ENCODE data around the gene CCDC88B. TPM values are rescaled to one million over a fixed set of nuclear protein-coding genes. Genes with fewer than 3 reads are reported as not detected.
A peak's percentile ranks its signal among the peaks of the same experiment; 100 is the strongest.

CCDC88B gene
- total and polyA plus RNA-seq, 5 donors from 2014 or later = 7.4 to 144 (median 10.2) TPM

DNA sequence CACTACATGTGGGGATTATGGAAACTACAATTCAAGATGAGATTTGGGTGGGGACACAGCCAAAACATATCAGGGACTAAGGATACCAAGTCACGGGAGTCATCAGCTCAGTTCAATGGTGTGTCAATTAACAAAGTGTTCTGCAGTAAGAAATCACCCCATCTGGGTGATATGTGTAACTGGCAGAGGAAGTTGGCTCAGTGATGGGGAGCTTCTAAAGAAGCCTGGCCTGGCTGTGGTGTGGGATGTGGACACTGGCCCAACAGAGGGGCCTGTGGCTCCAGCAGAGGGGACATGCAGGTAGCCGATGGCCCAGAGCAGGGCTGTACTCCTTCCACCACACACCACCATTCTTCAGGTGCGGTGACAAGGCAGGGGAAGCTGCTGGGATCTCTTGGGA, 50.6 kb downstream of the CCDC88B start:
- Histone ChIP-seq H3K4me3 (ENCODE audit: low read depth, low read length) (no peak overlapping the region), H3K27me3 (ENCODE audit: control insufficient read depth, insufficient read depth, low read length) (no peaks in the 10 kb centered on the region), H3K27ac (ENCODE audit: insufficient read depth, low read length, poor library complexity, severe bottlenecking) (no peak overlapping the region), H3K4me1 (ENCODE audit: control insufficient read depth, insufficient read depth, low read length, poor library complexity, severe bottlenecking) (peaks cover 4% of the 10 kb centered on the region), H3K9me3 (ENCODE audit: control insufficient read depth in 2 of 2, low read length in 2 of 2) (no peaks in the 10 kb centered on the region), H3K36me3 (ENCODE audit: control insufficient read depth, insufficient read depth, low read length) (no peaks in the 10 kb centered on the region)
- ATAC-seq (ENCODE audit: low read depth in 2 of 2) = no peak
- Mint-ChIP-seq H3K27me3 (peaks cover 18% of the 10 kb centered on the region), H3K4me3 (peak overlapping the region in 1 of 4 donors; percentile 46), H3K36me3 (no peaks in the 10 kb centered on the region), H3K9me3 (peaks cover 0 to 2% (median 0%) of the 10 kb centered on the region in 7 donors), H3K27ac (peak overlapping the region in 1 of 3 donors; percentile 36), H3K4me1 (peaks cover 0 to 17% (median 3%) of the 10 kb centered on the region in 4 donors)
- DNase-seq = no peak

DNA sequence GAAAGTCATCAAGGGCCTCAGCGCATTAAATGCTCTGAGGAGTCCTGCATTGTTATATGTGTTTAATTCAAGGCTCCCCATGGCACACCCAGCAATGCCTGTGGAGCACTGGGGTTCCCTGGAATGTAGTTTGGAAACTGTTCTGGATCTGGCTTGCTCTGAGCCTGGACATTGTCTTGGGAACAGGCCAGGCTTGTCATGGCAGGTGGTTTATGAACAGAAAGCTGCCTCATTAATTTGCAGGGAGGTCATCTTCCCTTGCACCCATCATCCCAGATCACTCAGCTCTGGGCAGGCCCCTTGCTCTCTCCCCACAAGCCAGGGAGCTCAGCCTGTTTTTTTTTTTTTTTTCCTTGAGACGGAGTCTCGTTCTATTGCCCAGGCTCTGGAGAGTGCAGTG, 51.8 kb downstream of the CCDC88B start:
- Histone ChIP-seq H3K36me3 (ENCODE audit: control insufficient read depth, insufficient read depth, low read length) (no peaks in the 10 kb centered on the region), H3K4me1 (ENCODE audit: control insufficient read depth, insufficient read depth, low read length, poor library complexity, severe bottlenecking) (peaks cover 4% of the 10 kb centered on the region), H3K27ac (ENCODE audit: insufficient read depth, low read length, poor library complexity, severe bottlenecking) (no peak overlapping the region), H3K27me3 (ENCODE audit: control insufficient read depth, insufficient read depth, low read length) (no peaks in the 10 kb centered on the region), H3K9me3 (ENCODE audit: control insufficient read depth in 2 of 2, low read length in 2 of 2) (no peaks in the 10 kb centered on the region), H3K4me3 (ENCODE audit: low read depth, low read length) (no peak overlapping the region)
- Mint-ChIP-seq H3K27ac (peak overlapping the region in 1 of 3 donors; percentile 26), H3K27me3 (peaks cover 18% of the 10 kb centered on the region), H3K4me1 (peaks cover 0 to 13% (median 3%) of the 10 kb centered on the region in 4 donors), H3K4me3 (no peak overlapping the region), H3K36me3 (no peaks in the 10 kb centered on the region), H3K9me3 (peaks cover 0 to 2% (median 0%) of the 10 kb centered on the region in 7 donors)
- DNase-seq = no peak
- ATAC-seq (ENCODE audit: low read depth in 2 of 2) = no peak

DNA sequence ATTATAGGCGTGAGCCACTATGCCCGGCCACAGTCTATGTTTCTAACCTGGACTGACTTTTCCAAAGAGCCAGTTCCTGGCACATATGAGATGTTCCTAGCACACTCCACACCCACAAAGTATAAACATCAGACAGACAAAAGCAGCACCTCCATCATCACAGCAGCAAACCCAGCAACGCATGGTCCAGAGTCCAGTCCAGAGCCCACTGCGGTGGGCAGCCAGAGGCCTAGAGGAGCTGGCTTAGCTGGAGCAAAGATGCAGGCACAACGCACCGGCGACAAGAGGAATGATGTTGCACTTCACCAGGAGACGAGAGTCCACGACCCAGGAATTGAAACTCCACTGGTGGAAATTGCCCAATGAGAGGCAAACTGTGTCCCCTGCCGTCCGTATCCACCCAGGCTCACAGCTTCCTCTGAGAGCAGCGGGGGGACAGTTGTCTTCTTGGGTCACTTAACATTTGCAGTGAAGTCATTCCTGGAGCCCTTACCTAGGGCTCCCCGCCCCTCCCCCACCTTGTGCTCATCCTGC, 55.6 kb downstream of the CCDC88B start:
- ATAC-seq (ENCODE audit: low read depth in 2 of 2) = no peak
- no peak overlapping the region for H3K4me3 ChIP-seq (ENCODE audit: low read depth, low read length)
- no peaks in the 10 kb centered on the region for H3K9me3 ChIP-seq (ENCODE audit: control insufficient read depth in 2 of 2, low read length in 2 of 2)
- DNase-seq = no peak
- no peaks in the 10 kb centered on the region for H3K36me3 ChIP-seq (ENCODE audit: control insufficient read depth, insufficient read depth, low read length)
- Mint-ChIP-seq H3K9me3 (peaks cover 0 to 2% (median 0%) of the 10 kb centered on the region in 7 donors), H3K4me3 (no peak overlapping the region), H3K4me1 (peaks cover 0 to 9% (median under 1%) of the 10 kb centered on the region in 4 donors), H3K27ac (peak overlapping the region in 1 of 3 donors; percentile 42), H3K27me3 (peaks cover 34% of the 10 kb centered on the region), H3K36me3 (no peaks in the 10 kb centered on the region)
- no peaks in the 10 kb centered on the region for H3K27me3 ChIP-seq (ENCODE audit: control insufficient read depth, insufficient read depth, low read length)
- no peak overlapping the region for H3K27ac ChIP-seq (ENCODE audit: insufficient read depth, low read length, poor library complexity, severe bottlenecking)
- peaks cover 4% of the 10 kb centered on the region for H3K4me1 ChIP-seq (ENCODE audit: control insufficient read depth, insufficient read depth, low read length, poor library complexity, severe bottlenecking)

DNA sequence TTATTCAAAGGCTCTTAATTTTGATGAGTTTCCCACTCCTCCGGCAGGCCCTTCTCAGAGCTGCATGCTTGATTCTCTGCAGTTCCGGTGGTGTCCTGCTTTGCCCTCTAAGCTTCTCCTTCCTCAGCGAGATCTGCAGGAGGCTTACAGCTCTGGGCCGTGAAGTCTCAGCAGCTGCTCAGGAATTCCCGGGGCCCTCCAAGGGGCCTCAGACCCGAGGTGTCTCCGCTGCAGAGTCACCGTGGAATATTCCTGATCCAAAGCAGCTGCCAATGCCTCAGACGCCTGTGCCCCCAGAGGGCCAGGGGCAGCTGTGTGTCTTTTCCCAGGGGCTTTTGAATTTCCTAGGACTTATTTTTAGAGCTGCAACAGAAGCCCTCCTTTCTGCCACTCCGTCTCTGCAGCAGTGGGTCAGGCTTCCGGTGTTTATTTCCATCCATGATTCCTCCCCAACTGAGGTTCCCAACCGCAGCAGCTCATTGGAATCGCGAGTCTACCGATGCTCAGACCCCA, 56.1 kb downstream of the CCDC88B start:
- Mint-ChIP-seq H3K4me1 (peaks cover 0 to 5% (median 0%) of the 10 kb centered on the region in 4 donors), H3K27me3 (peaks cover 31% of the 10 kb centered on the region), H3K27ac (peak overlapping the region in 1 of 3 donors; percentile 42), H3K36me3 (no peaks in the 10 kb centered on the region), H3K4me3 (no peak overlapping the region), H3K9me3 (peaks cover 0 to 2% (median 0%) of the 10 kb centered on the region in 7 donors)
- no peaks in the 10 kb centered on the region for H3K9me3 ChIP-seq (ENCODE audit: control insufficient read depth in 2 of 2, low read length in 2 of 2)
- no peak overlapping the region for H3K4me3 ChIP-seq (ENCODE audit: low read depth, low read length)
- H3K36me3 ChIP-seq (ENCODE audit: control insufficient read depth, insufficient read depth, low read length) = no peaks in the 10 kb centered on the region
- no peaks in the 10 kb centered on the region for H3K27me3 ChIP-seq (ENCODE audit: control insufficient read depth, insufficient read depth, low read length)
- ATAC-seq (ENCODE audit: low read depth in 2 of 2) (no peak), DNase-seq (no peak)
- peaks cover 4% of the 10 kb centered on the region for H3K4me1 ChIP-seq (ENCODE audit: control insufficient read depth, insufficient read depth, low read length, poor library complexity, severe bottlenecking)
- H3K27ac ChIP-seq (ENCODE audit: insufficient read depth, low read length, poor library complexity, severe bottlenecking) = no peak overlapping the region

DNA sequence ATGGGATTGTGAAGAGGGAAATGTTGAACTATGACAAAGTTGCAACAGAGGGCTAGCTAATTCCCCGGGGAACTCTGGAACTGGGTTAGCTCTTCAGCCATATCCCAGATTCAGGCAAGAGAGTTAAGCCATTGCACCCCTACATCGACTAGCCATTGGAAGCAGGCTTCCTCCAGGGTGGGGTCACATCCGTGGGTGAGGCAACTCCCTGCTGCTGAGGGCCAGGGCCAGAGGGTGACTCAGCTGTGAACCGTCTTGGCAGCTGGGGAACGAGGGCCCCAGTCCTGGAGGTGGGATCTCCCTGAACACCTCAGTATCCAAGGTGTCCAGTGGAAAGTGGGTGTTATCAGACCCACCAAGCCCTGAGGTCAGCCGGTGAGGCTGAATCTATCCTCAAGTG, 60.1 kb downstream of the CCDC88B start:
- H3K4me3 Mint-ChIP-seq = no peak overlapping the region
- Histone ChIP-seq H3K36me3 (ENCODE audit: control insufficient read depth, insufficient read depth, low read length) (no peaks in the 10 kb centered on the region), H3K27me3 (ENCODE audit: control insufficient read depth, insufficient read depth, low read length) (no peaks in the 10 kb centered on the region), H3K9me3 (ENCODE audit: control insufficient read depth in 2 of 2, low read length in 2 of 2) (no peaks in the 10 kb centered on the region), H3K27ac (ENCODE audit: insufficient read depth, low read length, poor library complexity, severe bottlenecking) (no peak overlapping the region), H3K4me3 (ENCODE audit: low read depth, low read length) (no peak overlapping the region), H3K4me1 (ENCODE audit: control insufficient read depth, insufficient read depth, low read length, poor library complexity, severe bottlenecking) (no peaks in the 10 kb centered on the region)
- no peak for DNase-seq
- no peak for ATAC-seq (ENCODE audit: low read depth in 2 of 2)
- peaks cover 0 to 2% (median 0%) of the 10 kb centered on the region in 7 donors for H3K9me3 Mint-ChIP-seq
- H3K27ac Mint-ChIP-seq = no peak overlapping the region
- peaks cover 5% of the 10 kb centered on the region for H3K36me3 Mint-ChIP-seq
- H3K4me1 Mint-ChIP-seq = no peaks in the 10 kb centered on the region
- peaks cover 27% of the 10 kb centered on the region for H3K27me3 Mint-ChIP-seq

DNA sequence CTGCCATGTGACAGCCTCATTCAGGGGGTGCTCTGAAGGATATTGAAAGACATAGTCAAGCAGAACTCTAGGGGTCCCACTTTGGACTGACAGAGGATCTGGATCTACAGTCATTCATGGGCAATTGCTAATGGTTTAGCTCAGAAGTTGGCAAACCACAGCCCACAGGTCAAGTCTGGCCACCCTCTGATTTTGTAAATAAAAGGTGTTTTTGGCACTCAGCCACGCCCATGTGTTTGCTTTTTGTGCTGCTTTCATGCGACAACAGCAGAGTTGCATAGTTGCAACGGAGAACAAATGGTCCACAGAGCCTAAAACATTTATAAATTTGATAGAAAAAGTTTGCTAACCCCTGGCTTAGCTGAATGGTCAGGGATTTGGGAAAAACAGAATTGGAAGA, 60.7 kb downstream of the CCDC88B start:
- Mint-ChIP-seq H3K4me1 (no peaks in the 10 kb centered on the region), H3K36me3 (peaks cover 5% of the 10 kb centered on the region), H3K27me3 (peaks cover 23% of the 10 kb centered on the region), H3K4me3 (no peak overlapping the region), H3K9me3 (peaks cover 0 to 2% (median 0%) of the 10 kb centered on the region in 7 donors), H3K27ac (no peak overlapping the region)
- Histone ChIP-seq H3K27me3 (ENCODE audit: control insufficient read depth, insufficient read depth, low read length) (no peaks in the 10 kb centered on the region), H3K27ac (ENCODE audit: insufficient read depth, low read length, poor library complexity, severe bottlenecking) (no peak overlapping the region), H3K4me1 (ENCODE audit: control insufficient read depth, insufficient read depth, low read length, poor library complexity, severe bottlenecking) (no peaks in the 10 kb centered on the region), H3K36me3 (ENCODE audit: control insufficient read depth, insufficient read depth, low read length) (no peaks in the 10 kb centered on the region), H3K9me3 (ENCODE audit: control insufficient read depth in 2 of 2, low read length in 2 of 2) (no peaks in the 10 kb centered on the region), H3K4me3 (ENCODE audit: low read depth, low read length) (no peak overlapping the region)
- DNase-seq (no peak), ATAC-seq (ENCODE audit: low read depth in 2 of 2) (no peak)

DNA sequence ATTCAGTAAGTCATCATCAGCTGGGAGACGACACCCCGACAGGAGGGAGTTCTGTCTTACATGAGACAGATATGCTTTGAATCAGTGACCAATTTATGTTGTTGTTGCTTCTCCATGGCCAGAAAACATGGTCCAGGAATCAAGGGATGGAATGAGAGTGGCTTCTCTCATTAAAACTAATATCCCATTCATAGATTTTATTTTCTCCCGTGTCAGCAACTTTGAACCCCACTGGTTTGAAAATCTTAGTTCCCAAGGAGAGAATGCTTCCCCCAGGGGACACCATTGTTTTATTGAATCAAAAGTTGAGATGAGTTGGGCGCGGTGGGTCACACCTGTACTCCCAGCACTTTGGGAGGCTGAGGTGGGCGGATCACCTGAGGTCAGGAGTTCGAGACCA, 61.8 kb downstream of the CCDC88B start:
- H3K27ac Mint-ChIP-seq = no peak overlapping the region
- Histone ChIP-seq H3K36me3 (ENCODE audit: control insufficient read depth, insufficient read depth, low read length) (no peaks in the 10 kb centered on the region), H3K4me3 (ENCODE audit: low read depth, low read length) (no peak overlapping the region), H3K9me3 (ENCODE audit: control insufficient read depth in 2 of 2, low read length in 2 of 2) (no peaks in the 10 kb centered on the region), H3K4me1 (ENCODE audit: control insufficient read depth, insufficient read depth, low read length, poor library complexity, severe bottlenecking) (no peaks in the 10 kb centered on the region), H3K27ac (ENCODE audit: insufficient read depth, low read length, poor library complexity, severe bottlenecking) (no peak overlapping the region), H3K27me3 (ENCODE audit: control insufficient read depth, insufficient read depth, low read length) (no peaks in the 10 kb centered on the region)
- no peak for DNase-seq
- H3K9me3 Mint-ChIP-seq = peaks cover 0 to 2% (median 0%) of the 10 kb centered on the region in 7 donors
- no peak overlapping the region for H3K4me3 Mint-ChIP-seq
- H3K36me3 Mint-ChIP-seq = peaks cover 5% of the 10 kb centered on the region
- ATAC-seq (ENCODE audit: low read depth in 2 of 2) = no peak
- H3K27me3 Mint-ChIP-seq = peaks cover 23% of the 10 kb centered on the region
- no peaks in the 10 kb centered on the region for H3K4me1 Mint-ChIP-seq

DNA sequence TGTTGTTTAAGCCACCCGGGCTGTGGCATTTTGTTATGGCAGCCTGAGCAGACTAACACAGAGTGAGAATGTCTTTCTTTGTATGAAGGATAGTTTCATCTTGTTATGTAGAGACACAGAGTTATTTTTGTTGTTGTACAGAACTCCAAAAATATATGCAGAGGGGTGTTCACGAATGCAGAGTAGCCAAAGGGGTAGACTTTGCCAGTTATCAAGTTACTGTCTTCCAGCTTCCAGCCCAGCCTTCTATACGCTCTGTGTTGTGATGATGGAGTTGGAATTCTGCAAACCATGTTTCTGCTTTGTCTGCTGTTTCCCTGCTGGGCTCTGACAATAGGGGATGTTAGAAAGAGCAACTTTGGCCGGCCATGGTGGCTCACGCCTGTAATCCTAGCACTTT, 63.1 kb downstream of the CCDC88B start:
- Mint-ChIP-seq H3K4me3 (peak overlapping the region in 1 of 4 donors; percentile 7), H3K27ac (no peak overlapping the region), H3K36me3 (peaks cover 5% of the 10 kb centered on the region), H3K27me3 (peaks cover 19% of the 10 kb centered on the region), H3K9me3 (peaks cover 0 to 2% (median 0%) of the 10 kb centered on the region in 7 donors), H3K4me1 (no peaks in the 10 kb centered on the region)
- Histone ChIP-seq H3K27ac (ENCODE audit: insufficient read depth, low read length, poor library complexity, severe bottlenecking) (no peak overlapping the region), H3K4me3 (ENCODE audit: low read depth, low read length) (no peak overlapping the region), H3K36me3 (ENCODE audit: control insufficient read depth, insufficient read depth, low read length) (no peaks in the 10 kb centered on the region), H3K27me3 (ENCODE audit: control insufficient read depth, insufficient read depth, low read length) (no peaks in the 10 kb centered on the region), H3K4me1 (ENCODE audit: control insufficient read depth, insufficient read depth, low read length, poor library complexity, severe bottlenecking) (no peaks in the 10 kb centered on the region), H3K9me3 (ENCODE audit: control insufficient read depth in 2 of 2, low read length in 2 of 2) (no peaks in the 10 kb centered on the region)
- DNase-seq = no peak
- no peak for ATAC-seq (ENCODE audit: low read depth in 2 of 2)
